HepG2 (cell line): ENCODE measurements around the gene SPG7. TPM values are rescaled to one million over a fixed set of nuclear protein-coding genes. Genes with fewer than 3 reads are reported as not detected.

Experiments used
- ARNT ChIP-seq: fragments of 450-650 bp; IDR thresholded peaks from 2 replicates; pipeline ENCODE4 v1.6.1; 2017
- BHLHE40 ChIP-seq: IDR thresholded peaks from 2 replicates; pipeline ENCODE4 v1.6.1; 2011; ENCODE audit warnings: low read length, improper control_type of control experiment
- GTF2F1 ChIP-seq: fragments of 150-350 bp; IDR thresholded peaks from 2 replicates; pipeline ENCODE4 v1.6.1; 2014; ENCODE audit warnings: low read length
- HNRNPLL ChIP-seq: fragments of 200-400 bp; formaldehyde crosslinking; IDR thresholded peaks from 2 replicates; pipeline ENCODE4 v1.6.1; 2017; ENCODE audit warnings: mild to moderate bottlenecking, low read depth, low read length; ENCODE audit not compliant: poor library complexity, severe bottlenecking
- ISL2 ChIP-seq: sonication (generic); formaldehyde crosslinking; IDR thresholded peaks from 2 replicates; pipeline ENCODE4 v1.5.0; 2020; ENCODE audit warnings: missing genetic modification reagents
- KDM2A ChIP-seq: sonication (generic); formaldehyde crosslinking; IDR thresholded peaks from 2 replicates; pipeline ENCODE4 v1.4.0; 2020; ENCODE audit warnings: low read depth, missing genetic modification reagents, borderline replicate concordance
- MXI1 ChIP-seq: IDR thresholded peaks from 3 replicates; pipeline ENCODE4 v1.6.1; 2012; ENCODE audit warnings: low read depth, low read length, inconsistent platforms, borderline replicate concordance
- PAX8 ChIP-seq: sonication (generic); formaldehyde crosslinking; IDR thresholded peaks from 2 replicates; pipeline ENCODE4 v1.8.0; 2022; ENCODE audit warnings: mild to moderate bottlenecking, missing genetic modification reagents, borderline replicate concordance
- POLR2AphosphoS2 ChIP-seq: IDR thresholded peaks from 2 replicates; pipeline ENCODE4 v1.6.1; 2011; ENCODE audit warnings: low read depth, low read length, improper control_type of control experiment
- SMYD3 ChIP-seq: sonication (generic); formaldehyde crosslinking; IDR thresholded peaks from 2 replicates; pipeline ENCODE4 v1.8.1; 2023; ENCODE audit warnings: mild to moderate bottlenecking, missing genetic modification reagents
- TBP ChIP-seq: sonication (generic); formaldehyde crosslinking; IDR thresholded peaks from 2 replicates; pipeline ENCODE4 v1.5.0; 2020; ENCODE audit warnings: missing genetic modification reagents
- YY1 ChIP-seq: IDR thresholded peaks from 2 replicates; pipeline ENCODE4 v1.6.1; 2011; ENCODE audit warnings: low read length, low read depth, moderate library complexity, mild to moderate bottlenecking; ENCODE audit not compliant: insufficient read depth, insufficient replicate concordance
- ZFP91 ChIP-seq: sonication (generic); formaldehyde crosslinking; IDR thresholded peaks from 2 replicates; pipeline ENCODE4 v1.9.0; 2022; ENCODE audit warnings: missing genetic modification reagents, mild to moderate bottlenecking, borderline replicate concordance
- ZNF556 ChIP-seq: sonication (generic); formaldehyde crosslinking; IDR thresholded peaks from 2 replicates; pipeline ENCODE4 v1.4.0; 2020; ENCODE audit warnings: mild to moderate bottlenecking, missing genetic modification reagents, borderline replicate concordance
- ZNF784 ChIP-seq: sonication (generic); formaldehyde crosslinking; IDR thresholded peaks from 2 replicates; pipeline ENCODE4 v1.5.1; 2020; ENCODE audit warnings: missing genetic modification reagents, mild to moderate bottlenecking, borderline replicate concordance
- polyA plus RNA-seq, 8 experiments: library from polyadenylated mRNA; depleted of rRNA in 3 of 8; stranded (reverse) in 7 of 8; unstranded in 1 of 8; fragments of >200 nt; fragmentation: Illumina TruSeq in 4 of 8; extraction: Trizol in 4 of 8; gene quantifications; 2 replicates each; pipeline versions ENCODE4 v1.2.1 to v1.2.3, GENCODE V29; 2011 to 2016; ENCODE audit warnings: low read depth in 4 of 8, missing spikeins in 1 of 8, mixed read lengths in 1 of 8; ENCODE audit not compliant: insufficient read depth in 1 of 8
- total RNA-seq, 5 experiments: library from RNA; depleted of rRNA; stranded (reverse); fragments of >200 nt; fragmentation: Illumina TruSeq; extraction: Trizol; gene quantifications; 2 replicates each; pipeline ENCODE4 v1.2.3, GENCODE V29; 2016; ENCODE audit warnings: low read depth in 1 of 5
- TF ChIP-seq, protein P1 (sequence below): IDR thresholded peaks from 2 replicates; pipeline ENCODE4 v1.6.1; 2016; ENCODE audit warnings: low read depth, control low read depth
- TF ChIP-seq, protein P2 (sequence below): sonication (generic); formaldehyde crosslinking; IDR thresholded peaks from 2 replicates; pipeline ENCODE4 v1.5.1; 2020; ENCODE audit warnings: missing genetic modification reagents, mild to moderate bottlenecking, borderline replicate concordance
- TF ChIP-seq, protein P3 (sequence below): sonication (generic); formaldehyde crosslinking; IDR thresholded peaks from 2 replicates; pipeline ENCODE4 v1.5.0; 2020; ENCODE audit warnings: missing genetic modification reagents

SPG7 gene
- total and polyA plus RNA-seq, 2 of the 13 experiments (the other 11 are each of a cell fraction or from before 2014, with no cell fraction given), result 66.0 to 136 TPM

- TF ChIP-seq ARNT (no peak), ZNF784 (CRISPR knock-in tag) (no peak), YY1 (peak; percentile 56), TBP (CRISPR knock-in tag) (no peak), GTF2F1 (no peak), ISL2 (CRISPR knock-in tag) (peak; percentile 54; the same call in 1 of the 2 replicates), ZNF556 (CRISPR knock-in tag) (no peak), KDM2A (CRISPR knock-in tag) (peak; percentile 88), SMYD3 (CRISPR knock-in tag) (no peak), BHLHE40 (peak; percentile 19; the same call in 1 of the 2 replicates), PAX8 (CRISPR knock-in tag) (no peak), MXI1 (peak; percentile 53; the same call in 1 of the 3 replicates), ZFP91 (CRISPR knock-in tag) (peak; percentile 79), POLR2AphosphoS2 (0 out of 2 replicates have a peak, but pooled peaks have one; percentile 61), HNRNPLL (no peak)
- TF ChIP-seq, protein P1, sequence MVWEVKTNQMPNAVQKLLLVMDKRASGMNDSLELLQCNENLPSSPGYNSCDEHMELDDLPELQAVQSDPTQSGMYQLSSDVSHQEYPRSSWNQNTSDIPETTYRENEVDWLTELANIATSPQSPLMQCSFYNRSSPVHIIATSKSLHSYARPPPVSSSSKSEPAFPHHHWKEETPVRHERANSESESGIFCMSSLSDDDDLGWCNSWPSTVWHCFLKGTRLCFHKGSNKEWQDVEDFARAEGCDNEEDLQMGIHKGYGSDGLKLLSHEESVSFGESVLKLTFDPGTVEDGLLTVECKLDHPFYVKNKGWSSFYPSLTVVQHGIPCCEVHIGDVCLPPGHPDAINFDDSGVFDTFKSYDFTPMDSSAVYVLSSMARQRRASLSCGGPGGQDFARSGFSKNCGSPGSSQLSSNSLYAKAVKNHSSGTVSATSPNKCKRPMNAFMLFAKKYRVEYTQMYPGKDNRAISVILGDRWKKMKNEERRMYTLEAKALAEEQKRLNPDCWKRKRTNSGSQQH (CRISPR knock-in tag), result 0 out of 2 replicates have a peak, but pooled peaks have one; percentile 63
- TF ChIP-seq, protein P2, sequence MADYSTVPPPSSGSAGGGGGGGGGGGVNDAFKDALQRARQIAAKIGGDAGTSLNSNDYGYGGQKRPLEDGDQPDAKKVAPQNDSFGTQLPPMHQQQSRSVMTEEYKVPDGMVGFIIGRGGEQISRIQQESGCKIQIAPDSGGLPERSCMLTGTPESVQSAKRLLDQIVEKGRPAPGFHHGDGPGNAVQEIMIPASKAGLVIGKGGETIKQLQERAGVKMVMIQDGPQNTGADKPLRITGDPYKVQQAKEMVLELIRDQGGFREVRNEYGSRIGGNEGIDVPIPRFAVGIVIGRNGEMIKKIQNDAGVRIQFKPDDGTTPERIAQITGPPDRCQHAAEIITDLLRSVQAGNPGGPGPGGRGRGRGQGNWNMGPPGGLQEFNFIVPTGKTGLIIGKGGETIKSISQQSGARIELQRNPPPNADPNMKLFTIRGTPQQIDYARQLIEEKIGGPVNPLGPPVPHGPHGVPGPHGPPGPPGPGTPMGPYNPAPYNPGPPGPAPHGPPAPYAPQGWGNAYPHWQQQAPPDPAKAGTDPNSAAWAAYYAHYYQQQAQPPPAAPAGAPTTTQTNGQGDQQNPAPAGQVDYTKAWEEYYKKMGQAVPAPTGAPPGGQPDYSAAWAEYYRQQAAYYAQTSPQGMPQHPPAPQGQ (CRISPR knock-in tag), result no peak
- TF ChIP-seq, protein P3, sequence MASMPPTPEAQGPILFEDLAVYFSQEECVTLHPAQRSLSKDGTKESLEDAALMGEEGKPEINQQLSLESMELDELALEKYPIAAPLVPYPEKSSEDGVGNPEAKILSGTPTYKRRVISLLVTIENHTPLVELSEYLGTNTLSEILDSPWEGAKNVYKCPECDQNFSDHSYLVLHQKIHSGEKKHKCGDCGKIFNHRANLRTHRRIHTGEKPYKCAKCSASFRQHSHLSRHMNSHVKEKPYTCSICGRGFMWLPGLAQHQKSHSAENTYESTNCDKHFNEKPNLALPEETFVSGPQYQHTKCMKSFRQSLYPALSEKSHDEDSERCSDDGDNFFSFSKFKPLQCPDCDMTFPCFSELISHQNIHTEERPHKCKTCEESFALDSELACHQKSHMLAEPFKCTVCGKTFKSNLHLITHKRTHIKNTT, result no peak
Measured at GRCh38 chr16:89556750-89557689, 48.8 kb downstream of the SPG7 start (continued).
